Activated CD8-positive, alpha-beta memory T cell treated with anti-CD3 and anti-CD28 coated beads for 48 hours (primary cell): Measurements from ENCODE around the gene RMP24.
A peak's percentile ranks its signal among the peaks of the same experiment; 100 is the strongest.

Source experiments
- DNase-seq, 3 experiments: peaks; one replicate each; pipeline ENCODE4 v3.0.0-alpha.2; 2020; ENCODE audit warnings: low read depth in 2 of 3, low spot score in 2 of 3

The RMP24 gene

DNA sequence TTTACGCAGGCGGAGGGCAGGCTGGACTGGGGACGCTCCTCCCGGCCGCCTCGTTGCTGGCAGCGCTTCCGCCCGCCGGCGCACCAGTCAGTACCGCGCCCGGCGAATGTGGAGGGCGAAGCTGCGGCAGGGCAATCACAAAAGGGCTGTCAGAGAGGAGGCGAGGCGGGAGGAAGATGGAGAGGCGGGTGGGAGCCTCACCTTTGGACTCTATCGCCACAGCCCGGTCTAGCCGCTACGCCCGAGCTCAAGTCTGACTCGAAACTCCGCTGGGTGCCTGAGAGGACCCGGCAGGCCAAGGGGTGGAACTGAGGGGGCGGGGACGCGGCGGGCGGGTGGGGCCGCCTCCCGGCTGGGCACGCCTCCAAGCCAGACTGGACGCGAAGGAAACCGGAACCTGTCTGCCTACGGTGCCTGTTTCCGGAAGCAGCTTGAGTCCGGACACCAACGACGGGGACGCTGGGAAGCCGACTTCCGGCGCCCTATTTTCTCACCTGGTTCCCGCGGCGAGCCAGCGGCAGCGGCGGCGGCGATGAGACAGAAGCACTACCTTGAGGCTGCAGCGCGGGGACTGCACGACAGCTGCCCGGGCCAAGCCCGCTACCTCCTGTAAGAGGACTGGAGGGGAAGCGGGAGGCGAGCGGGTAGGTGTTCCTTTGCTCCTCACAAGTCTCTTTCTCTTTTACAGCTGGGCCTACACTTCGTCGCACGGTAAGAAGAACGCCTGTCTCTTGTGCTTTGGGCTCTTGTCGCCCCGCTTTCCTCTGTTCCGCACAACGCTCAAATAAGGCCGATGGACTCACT lies at the start of gene RMP24:
Gene RMP24 (plus strand): TSS at position 483 of the 804 bp plus-strand sequence.
- DNase-seq: peak; percentile 82 to 84 (median 83)

DNA sequence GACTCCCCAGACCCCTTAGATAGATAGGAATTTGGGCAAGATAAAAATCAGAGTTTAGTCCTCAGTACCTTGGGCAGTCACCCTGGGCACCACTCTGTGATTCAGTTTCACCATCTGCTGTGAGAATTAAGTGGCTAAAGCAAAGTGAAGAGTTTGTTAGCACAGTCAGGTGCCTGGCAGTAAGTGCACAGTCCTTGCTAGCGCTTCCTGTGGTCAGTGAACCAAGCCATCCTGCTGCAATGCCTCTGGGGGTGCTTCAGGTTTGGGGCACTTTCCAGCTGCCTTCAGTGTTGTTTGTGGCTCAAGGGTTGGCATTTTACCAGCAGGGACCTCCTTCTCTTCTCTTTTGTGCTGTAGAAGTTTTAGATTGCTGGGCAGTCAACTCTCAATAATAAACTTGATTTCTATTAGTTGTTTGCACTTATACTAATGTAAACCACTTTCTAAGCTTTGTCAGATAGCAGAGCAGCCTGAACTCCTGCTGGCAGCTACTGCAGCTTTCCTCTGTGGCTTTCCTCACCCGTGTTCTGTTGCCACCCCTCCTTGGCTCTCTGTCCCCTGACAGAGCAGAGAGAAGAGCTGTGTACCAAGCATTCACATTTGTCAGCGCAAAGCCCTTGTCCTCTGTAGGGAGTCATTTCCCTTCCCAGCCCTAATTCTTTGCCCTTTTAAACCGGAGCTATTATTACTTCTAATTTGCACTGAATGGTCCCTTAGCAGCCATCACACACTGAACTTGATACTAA lies 48.4 kb upstream of the RMP24 start:
- DNase-seq: no peak

DNA sequence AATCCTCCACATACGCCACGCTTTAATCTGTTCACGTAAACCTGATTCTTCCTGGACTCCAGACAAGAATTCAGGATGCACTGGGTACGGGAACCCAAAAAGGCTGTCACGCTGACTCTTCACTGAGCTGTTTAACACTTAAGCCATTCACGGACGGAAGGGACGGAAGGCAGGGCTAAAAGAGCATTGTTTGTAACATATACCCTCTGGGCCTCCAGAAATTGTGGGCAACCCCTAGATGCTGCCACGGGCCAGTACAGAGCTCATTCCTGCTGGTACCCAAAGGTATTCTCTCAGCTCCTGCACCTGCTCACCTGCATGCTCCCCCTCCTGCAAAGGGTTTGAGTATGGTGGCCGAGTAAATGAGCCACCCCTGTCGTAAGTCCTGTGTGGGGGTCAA lies 45.6 kb upstream of the RMP24 start:
- DNase-seq: no peak

DNA sequence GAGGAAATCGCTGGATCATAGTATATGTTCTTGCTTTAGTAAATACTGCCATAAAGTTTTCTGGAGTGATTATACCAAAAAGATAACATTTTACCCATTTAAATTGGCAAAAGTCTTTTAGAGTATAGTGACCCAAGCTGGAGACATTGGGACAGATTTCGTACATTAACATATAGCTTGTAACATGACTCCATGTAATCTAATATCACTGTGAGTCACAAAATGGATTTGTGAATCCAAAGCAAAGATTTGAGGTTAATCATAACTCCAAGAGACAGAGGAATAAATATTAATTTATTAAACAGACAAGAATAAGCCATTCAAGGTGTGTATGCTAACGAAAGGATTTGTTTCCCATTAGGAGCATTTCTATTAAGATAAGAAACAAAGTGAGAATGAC lies 45.0 kb upstream of the RMP24 start:
- no peak for DNase-seq

DNA sequence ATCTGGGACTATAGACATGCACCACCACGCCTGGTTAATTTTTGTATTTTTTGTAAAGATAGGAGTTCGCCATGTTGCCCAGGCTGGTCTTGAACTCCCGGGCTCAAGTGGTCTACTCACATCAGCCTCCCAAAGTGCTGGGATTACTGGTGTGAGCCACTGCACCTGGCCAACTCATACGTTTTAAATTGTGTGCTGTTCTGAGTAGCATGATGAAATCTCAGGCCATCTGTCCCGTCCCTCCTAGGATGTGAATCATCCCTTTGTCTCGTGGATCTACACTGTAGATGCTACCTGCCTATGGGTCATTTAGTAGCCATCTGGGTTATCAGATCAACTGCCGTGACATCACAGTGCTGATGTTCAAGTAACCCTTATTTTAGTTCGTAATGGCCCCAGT lies 38.5 kb upstream of the RMP24 start:
- no peak for DNase-seq

DNA sequence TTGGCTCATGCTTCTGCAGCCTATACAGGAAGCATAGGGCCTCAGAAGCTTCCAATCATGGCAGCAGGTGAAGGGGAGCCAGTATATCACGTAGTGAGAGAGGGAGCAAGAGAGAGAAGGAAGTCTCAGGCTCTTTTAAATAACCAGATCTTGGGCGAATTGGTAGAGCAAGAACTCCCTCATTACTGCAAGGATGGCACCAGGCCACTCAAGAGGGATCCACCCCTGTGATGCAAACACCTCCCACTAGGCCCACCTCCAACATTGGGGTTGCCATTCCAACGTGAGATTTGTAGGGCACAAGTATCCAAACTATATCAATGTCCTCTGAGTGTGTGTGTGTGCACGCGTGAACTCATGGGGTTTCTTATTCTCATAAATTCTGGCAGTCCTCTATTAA lies 37.6 kb upstream of the RMP24 start:
- DNase-seq: no peak

DNA sequence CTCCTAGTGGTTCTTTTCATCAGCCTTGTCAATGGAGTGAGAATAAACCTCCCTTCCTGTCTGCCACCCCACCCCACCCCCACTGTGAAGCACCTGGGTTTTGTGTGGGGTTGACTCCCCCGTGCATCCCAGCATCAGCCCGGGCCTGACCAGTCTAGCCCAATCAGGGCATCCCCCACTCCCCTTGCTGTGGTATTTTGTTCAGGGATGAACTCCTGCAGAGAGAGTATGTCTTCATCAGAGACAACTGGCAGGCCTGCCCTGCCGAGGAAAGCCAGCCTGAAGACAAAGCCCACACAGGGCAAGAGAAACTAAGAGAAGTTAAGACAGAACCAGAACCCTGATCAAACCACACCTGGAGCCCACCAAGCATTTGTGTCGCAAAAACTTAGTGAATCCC lies 36.7 kb upstream of the RMP24 start:
- DNase-seq: no peak

DNA sequence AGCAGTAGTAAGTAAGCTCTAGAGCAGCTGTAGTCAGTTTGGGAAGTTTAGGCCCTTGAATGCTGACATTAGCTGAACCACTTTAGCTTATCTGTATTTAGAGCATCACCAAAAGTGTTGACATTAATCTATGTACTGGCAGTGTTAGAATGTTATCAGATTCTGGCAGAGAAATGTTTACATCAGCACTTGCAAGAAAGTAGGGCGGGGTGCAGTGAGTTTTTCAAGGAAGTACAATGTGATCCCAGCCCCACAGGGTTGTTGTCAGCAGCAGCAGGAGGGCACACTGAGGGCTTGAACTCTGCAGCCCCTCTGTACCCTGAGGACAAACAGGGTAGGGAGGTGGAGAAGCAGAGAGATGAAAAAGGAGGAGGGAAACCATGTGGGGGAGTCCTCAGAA lies 35.5 kb upstream of the RMP24 start:
- DNase-seq: no peak

DNA sequence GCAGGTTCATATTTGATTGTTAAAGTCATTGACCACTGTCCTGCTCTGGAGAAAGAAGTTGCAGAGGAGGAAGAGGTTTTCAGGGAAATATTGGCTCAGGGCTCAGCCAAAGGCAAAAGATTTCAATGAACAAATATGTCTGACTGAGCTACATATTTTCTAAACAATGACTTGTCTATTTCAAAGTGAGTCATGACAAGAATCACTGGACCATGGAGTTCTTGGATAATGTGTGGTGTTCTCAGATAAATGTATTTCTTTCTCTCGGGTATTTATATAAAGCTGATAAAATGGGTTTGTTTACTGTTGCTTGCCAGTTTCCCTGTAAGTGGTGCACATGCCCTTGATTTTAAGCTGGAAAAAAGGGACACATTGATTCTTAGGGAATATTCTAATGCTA lies 34.3 kb upstream of the RMP24 start:
- DNase-seq: no peak

DNA sequence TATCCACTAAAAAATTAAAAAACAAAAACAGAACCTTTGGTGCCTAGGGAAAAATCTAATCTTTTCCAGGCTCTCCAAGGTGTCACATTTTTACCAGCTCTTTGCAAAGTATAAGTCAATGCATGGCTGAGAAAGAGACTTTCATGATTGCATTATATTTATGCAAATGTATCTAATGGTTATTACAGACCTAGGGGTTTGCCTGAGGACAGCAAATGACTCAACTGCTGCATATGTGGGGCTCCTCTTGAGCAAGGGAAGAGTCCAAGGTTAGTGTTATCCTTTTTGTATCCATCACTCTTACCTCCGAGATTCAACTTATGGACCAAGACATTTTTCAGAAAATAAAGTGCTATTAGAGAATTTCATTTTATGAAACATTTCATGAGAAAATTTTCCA lies 33.9 kb upstream of the RMP24 start:
- DNase-seq: no peak

DNA sequence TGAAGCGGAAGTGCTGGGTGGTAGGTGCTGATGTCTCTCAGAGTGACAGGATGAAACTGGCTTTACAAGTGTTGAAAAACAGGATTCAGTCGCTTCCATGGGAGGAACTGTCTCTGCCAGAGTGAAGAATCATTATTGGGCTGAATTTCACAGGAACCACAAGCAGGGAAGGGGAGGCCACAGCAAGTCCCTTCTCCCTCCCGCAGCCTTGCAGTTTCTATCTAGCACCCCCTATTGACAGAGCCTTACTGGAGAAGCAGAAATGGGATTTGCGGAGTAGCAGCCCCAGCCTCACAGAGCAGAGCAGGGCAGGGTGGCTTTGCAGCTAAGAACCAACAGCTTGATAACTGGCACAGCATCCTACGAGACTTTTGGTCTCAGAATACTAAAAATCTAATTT lies 33.3 kb upstream of the RMP24 start:
- DNase-seq: no peak

DNA sequence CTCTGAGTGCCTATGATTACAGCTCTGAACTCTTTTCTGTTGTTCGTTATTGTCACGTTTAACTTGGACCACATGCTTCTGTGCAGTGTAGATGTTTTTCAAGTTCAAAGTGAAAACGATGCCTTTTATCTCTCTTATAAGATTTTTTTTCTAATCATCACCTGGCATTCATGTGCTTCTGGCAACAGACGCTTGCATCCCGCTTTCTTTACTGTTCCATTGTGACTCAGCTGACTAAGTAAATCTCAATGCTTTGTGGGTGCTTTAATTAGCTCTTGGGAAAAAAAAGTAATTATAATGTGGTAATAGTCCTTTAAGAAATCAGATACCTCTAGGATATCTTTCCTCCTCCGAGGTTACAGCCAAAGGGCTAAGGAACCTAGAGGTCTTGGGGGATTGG lies 31.2 kb upstream of the RMP24 start:
- DNase-seq: no peak

DNA sequence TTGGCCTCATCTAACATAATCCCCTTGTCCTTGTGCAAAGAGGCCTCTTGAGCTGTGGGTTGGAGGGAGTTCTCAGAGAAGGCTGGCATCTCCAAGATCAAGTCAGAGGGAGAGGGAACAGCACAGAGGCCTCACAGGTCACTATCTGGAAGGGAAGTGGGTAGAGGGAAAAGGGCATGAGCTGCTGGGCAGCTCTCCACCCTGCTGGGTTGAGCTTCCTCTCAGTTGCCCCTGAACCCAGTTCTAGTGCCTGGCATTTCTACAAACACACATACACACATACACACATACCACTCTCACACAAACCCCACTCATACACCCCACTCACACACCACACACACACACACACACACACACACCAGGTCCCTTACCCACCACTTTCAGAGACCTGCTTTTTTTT lies 30.3 kb upstream of the RMP24 start:
- no peak for DNase-seq

DNA sequence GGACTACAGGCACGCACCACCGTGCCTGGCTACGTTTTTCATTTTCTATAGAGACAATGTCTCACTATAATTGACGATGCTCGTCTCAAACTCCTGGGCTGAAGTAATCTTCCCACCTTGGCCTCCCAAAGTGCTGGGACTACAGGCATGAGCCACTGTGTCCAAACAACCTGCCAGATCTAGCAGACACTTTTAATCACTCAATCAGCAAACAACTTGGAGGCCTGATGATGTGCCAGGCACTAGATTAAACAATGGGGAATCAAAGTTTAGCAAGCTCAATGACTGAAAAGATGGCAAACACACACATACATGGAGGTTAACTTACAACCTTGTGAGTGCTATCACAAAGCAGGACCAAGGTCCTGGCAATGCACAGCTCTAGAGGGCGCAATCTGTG lies 29.8 kb upstream of the RMP24 start:
- DNase-seq: no peak

DNA sequence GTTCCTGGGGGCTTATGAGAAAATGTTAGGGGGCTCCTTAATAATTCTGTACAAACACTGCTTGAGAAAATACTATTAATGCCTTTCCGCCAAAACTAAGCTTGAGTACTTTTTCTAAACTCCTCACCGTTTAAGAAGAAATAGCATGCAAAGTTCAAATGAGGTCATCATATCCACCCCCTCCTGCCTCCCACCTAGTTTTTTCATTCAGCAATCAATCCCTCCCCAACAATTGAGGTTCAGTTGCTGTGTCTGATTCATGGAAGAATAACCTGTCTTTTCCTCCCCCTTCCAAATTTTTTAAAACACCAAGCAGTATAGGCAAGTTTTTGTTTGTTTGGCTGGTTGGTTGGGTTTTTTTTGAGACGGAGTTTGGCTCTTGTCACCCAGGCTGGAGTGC lies 24.4 kb upstream of the RMP24 start:
- DNase-seq: no peak

DNA sequence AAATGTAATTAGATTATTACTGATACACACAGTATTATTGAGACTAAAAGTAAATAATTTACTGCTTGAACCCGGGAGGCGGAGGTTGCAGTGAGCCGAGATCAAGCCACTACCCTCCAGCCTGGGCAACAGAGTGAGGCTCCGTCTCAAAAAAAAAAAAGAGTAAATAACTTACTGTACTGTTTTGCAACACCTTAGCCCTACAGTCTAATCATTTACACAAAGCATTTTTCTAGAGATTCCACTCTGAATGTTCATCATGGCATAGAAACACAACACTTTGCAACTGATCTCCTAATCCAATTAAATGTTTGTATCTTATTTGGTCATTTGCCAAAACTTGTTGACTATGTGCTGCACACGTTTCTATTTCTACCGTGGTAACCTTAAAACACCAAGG lies 23.4 kb upstream of the RMP24 start:
- DNase-seq: no peak

DNA sequence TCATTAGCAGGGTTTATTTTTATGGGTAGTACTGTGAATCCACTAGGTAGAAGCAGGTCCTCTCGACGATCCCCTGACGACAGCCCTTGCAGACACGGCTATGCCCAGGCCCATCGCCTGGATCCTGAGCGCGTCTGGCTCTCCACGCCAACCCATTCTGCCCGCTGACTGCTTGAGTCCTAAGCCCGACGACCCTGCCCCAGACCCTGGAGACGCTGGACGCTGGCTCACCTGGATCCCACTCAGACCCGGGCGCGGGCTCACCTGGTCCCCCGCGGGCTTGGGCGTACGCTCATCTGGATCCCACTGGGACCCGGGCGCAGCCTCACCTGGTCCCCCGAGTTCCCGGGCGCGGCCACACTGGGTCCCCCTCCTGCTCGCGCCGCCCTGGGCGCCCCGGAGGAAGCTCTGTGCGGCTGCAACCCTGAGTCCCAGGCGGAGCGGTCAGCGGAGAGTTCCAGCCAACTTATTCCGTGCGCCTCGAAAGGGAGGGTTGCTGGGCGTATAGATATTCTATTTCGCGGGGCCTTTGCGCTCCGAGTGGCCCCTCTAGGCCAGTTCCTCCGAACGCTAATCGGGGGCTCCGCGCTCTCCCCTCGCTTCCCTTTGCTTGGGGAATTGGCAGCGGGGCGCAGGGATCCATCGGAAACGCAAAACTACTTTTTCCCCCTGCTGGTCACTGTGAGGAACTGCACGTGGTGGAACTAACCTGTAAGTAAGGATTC lies 22.4 kb upstream of the RMP24 start:
- DNase-seq: peak in 1 of 3 experiments; percentile 33

DNA sequence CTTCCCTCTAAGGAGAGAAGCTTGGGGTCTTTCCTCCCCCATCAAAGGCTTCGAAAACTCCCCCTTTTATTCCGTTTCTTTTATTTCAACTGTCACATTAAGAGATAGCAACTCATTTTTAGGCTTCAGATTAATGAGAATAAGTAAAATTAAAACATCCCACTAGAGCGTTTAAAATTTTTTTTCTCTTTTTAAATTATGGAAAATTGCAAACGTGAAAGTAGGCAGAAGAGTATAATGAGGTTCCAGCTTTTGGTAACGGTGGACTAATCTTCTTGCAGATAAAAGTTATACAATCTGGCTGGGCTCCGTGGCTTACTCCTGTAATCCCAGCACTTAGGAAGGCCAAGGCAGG lies 21.9 kb upstream of the RMP24 start:
- DNase-seq: no peak

DNA sequence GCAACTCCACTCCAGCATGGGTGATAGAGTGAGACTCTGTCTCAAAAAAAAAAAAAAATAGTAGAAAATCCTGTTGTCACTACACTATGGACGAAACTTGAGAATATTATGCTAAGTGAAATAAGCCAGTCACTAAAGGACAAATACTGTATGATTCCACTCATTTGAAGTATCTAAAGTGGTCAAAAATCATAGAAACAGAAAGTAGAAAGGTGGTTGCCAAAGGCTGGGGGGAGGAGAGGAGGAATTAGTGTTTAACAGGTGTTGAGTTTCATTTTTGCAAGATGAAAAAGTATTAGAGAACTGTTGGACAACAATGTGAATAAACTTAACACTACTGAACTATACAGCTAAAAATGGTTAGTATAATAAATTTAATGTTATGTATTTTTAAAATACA lies 18.8 kb upstream of the RMP24 start:
- DNase-seq: no peak

DNA sequence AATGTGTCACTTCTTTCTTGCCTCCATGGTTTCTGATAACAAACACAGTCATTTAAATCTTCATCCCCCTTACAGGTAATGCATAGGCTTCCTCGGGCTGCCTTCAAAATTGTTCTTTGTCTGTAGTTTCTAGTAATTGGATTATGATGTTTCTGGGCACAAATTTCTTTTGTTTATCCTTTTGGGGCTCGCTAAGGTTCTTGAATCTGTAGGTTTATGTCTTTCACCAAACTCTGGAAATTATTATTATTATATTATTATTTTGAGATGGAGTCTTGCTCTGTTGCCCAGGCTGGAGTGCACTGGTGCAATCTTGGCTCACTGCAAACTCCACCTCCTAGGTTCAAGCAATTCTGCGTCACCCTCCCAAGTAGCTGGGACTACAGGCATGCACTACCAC lies 16.3 kb upstream of the RMP24 start:
- DNase-seq: no peak

DNA sequence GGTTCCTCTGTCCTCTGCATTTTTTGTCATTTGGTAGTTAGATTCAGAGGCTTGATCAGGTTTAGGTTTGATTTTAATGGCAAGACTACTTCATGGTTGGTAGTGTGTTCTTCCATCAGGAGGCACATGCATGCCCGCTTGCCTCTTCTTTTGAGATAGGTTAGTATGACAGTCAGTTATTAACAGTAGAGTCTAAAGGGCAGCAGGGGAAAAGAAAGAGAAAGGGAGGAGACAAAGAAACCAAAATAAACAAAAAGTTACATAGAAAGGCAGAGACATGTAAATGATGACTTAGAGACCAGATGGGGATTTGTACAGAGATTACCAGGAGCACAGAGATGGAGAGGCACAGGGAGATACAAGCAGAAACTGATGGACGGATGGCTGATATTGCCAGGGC lies 10.2 kb upstream of the RMP24 start:
- no peak for DNase-seq

DNA sequence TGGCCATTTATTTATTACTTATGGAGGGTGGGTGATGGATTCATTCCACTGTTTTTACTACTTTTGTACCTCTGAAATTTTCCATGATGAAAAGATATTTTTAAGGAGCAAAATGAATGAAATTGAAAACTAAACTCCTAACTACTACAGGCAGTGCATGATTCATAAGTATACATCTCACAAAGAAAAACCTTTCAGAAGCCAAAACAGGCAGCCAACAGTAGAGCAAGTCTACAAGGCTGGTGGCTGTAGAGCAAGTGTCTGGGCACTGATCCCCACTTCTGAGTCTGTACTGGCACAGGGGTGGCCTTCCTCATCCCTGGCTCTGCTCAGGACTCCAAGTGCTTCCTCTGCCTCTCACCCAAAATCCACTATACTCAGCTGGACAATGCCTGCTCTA lies 8.2 kb upstream of the RMP24 start:
- no peak for DNase-seq
